SK-N-SH (cell line): Measurements from ENCODE around the gene OR5M8. TPM values are rescaled to one million over a fixed set of nuclear protein-coding genes. Genes with fewer than 3 reads are reported as not detected.

Experiments used
- CTCF ChIA-PET: fragments of 300-600, 350-600 bp; formaldehyde crosslinking; extraction: SDS; loops from one replicate; lab custom pipeline; 2021; lab: Yijun Ruan, JAX
- POLR2A ChIA-PET: fragments of 350-600 bp; sonication (Branson Sonifier 250); formaldehyde crosslinking; extraction: SDS; loops from one replicate; lab custom pipeline; 2020; ENCODE audit warnings: antibody characterized with exemption, inconsistent platforms; lab: Yijun Ruan, JAX
- DNase-seq: peaks from one replicate; pipeline ENCODE4 v3.0.0; 2012
- H2AFZ ChIP-seq: fragments of 200-600 bp; sonication (generic); 2 replicates; pipeline ENCODE4 v1.8.1; 2016; ENCODE audit warnings: antibody characterized with exemption, mild to moderate bottlenecking, low read depth
- H3F3A ChIP-seq: fragments of 200-600 bp; sonication (generic); replicated peaks from 2 replicates; pipeline ENCODE3; 2016; ENCODE audit warnings: antibody characterized with exemption, mild to moderate bottlenecking; ENCODE audit not compliant: insufficient read depth
- H3K27ac ChIP-seq, 2 experiments: fragments of 200-500 bp in 1 of 2; fragments of 200-600 bp in 1 of 2; sonication (Bioruptor generic) in 1 of 2; sonication (generic), shearing (Covaris generic) in 1 of 2; 2 replicates each; pipeline versions ENCODE4 v1.5.1 to v1.6.1; 2014 to 2016; ENCODE audit warnings: low read depth in 2 of 2, inconsistent platforms in 1 of 2, low read length in 1 of 2, mild to moderate bottlenecking in 1 of 2, mixed read lengths in 1 of 2
- H3K27me3 ChIP-seq: fragments of 200-600 bp; sonication (generic), shearing (Covaris generic); 2 replicates; pipeline ENCODE4 v1.6.1; 2016; ENCODE audit warnings: mixed run types; ENCODE audit not compliant: insufficient read depth
- H3K36me3 ChIP-seq, 2 experiments: fragments of 200-500 bp in 1 of 2; fragments of 200-600 bp in 1 of 2; sonication (Bioruptor generic) in 1 of 2; sonication (generic) in 1 of 2; replicated peaks in 1 of 2; 2 replicates each; pipeline versions ENCODE3 to v1.5.1; 2014 to 2016; ENCODE audit warnings: low read length in 1 of 2, mild to moderate bottlenecking in 1 of 2; ENCODE audit not compliant: insufficient read depth in 2 of 2, control insufficient read depth in 1 of 2
- H3K4me1 ChIP-seq, 2 experiments: fragments of 200-500 bp in 1 of 2; fragments of 200-600 bp in 1 of 2; sonication (Bioruptor generic) in 1 of 2; sonication (generic), shearing (Covaris generic) in 1 of 2; 2 replicates each; pipeline versions ENCODE4 v1.5.1 to v1.6.1; 2014 to 2016; ENCODE audit warnings: low read depth in 1 of 2, low read length in 1 of 2, mixed run types in 1 of 2; ENCODE audit not compliant: insufficient read depth in 2 of 2, control insufficient read depth in 1 of 2
- H3K4me2 ChIP-seq: fragments of 200-600 bp; sonication (generic), shearing (Covaris generic); 2 replicates; pipeline ENCODE4 v1.6.1; 2017; ENCODE audit warnings: mixed run types
- H3K4me3 ChIP-seq, 2 experiments: fragments of 200-500 bp in 1 of 2; fragments of 200-600 bp in 1 of 2; sonication (Bioruptor generic) in 1 of 2; sonication (generic), shearing (Covaris generic) in 1 of 2; 2 replicates each; pipeline versions ENCODE4 v1.5.1 to v1.8.1; 2014 to 2016; ENCODE audit warnings: low read depth in 2 of 2, inconsistent platforms in 1 of 2, low read length in 1 of 2, mild to moderate bottlenecking in 1 of 2, mixed read lengths in 1 of 2, moderate library complexity in 1 of 2
- H3K79me2 ChIP-seq: fragments of 200-600 bp; sonication (generic); 2 replicates; pipeline ENCODE4 v1.8.1; 2017; ENCODE audit warnings: mild to moderate bottlenecking; ENCODE audit not compliant: insufficient read depth
- H3K9ac ChIP-seq: fragments of 200-600 bp; sonication (generic); 2 replicates; pipeline ENCODE4 v1.6.1; 2017; ENCODE audit warnings: mixed run types
- H3K9me2 ChIP-seq: fragments of 200-600 bp; sonication (generic); 2 replicates; pipeline ENCODE4 v1.6.1; 2017; ENCODE audit warnings: mixed run types
- H3K9me3 ChIP-seq: fragments of 200-600 bp; sonication (generic); 2 replicates; pipeline ENCODE4 v1.6.1; 2017; ENCODE audit warnings: mixed run types, mild to moderate bottlenecking, moderate library complexity
- H4K20me1 ChIP-seq: fragments of 200-600 bp; sonication (generic); 2 replicates; pipeline ENCODE4 v1.6.1; 2017; ENCODE audit warnings: mild to moderate bottlenecking, mixed run types; ENCODE audit not compliant: insufficient read depth
- ELF1 ChIP-seq: IDR thresholded peaks from 2 replicates; pipeline ENCODE4 v1.4.0; 2012
- EZH2phosphoT487 ChIP-seq: fragments of 200-600 bp; sonication (generic); IDR thresholded peaks from 2 replicates; pipeline ENCODE4 v1.6.1; 2017; ENCODE audit warnings: low read depth, mixed run types, mild to moderate bottlenecking, antibody characterized with exemption, moderate library complexity, borderline replicate concordance
- FOSL2 ChIP-seq: IDR thresholded peaks from 2 replicates; pipeline ENCODE4 v1.4.0; 2012; ENCODE audit warnings: low read depth, mild to moderate bottlenecking, moderate library complexity, borderline replicate concordance
- FOXJ3 ChIP-seq: sonication (generic); formaldehyde crosslinking; IDR thresholded peaks from 2 replicates; pipeline ENCODE4 v1.5.1; 2020; ENCODE audit warnings: mild to moderate bottlenecking, missing genetic modification reagents
- GABPA ChIP-seq: IDR thresholded peaks from 2 replicates; pipeline ENCODE4 v1.4.0; 2012; ENCODE audit warnings: low read depth, mild to moderate bottlenecking
- GATA2 ChIP-seq: sonication (generic); formaldehyde crosslinking; IDR thresholded peaks from 2 replicates; pipeline ENCODE4 v1.5.0; 2020; ENCODE audit warnings: mild to moderate bottlenecking, missing genetic modification reagents
- MAX ChIP-seq: IDR thresholded peaks from 2 replicates; pipeline ENCODE4 v1.4.0; 2012; ENCODE audit warnings: low read depth
- MXI1 ChIP-seq: IDR thresholded peaks from 2 replicates; pipeline ENCODE4 v1.6.1; 2012; ENCODE audit warnings: mild to moderate bottlenecking, low read depth, low read length, improper control_type of control experiment
- NFIC ChIP-seq: IDR thresholded peaks from 2 replicates; pipeline ENCODE4 v1.4.0; 2012; ENCODE audit warnings: borderline replicate concordance
- POLR2AphosphoS5 ChIP-seq: IDR thresholded peaks from 2 replicates; pipeline ENCODE4 v1.6.1; 2012; ENCODE audit warnings: low read depth, low read length
- RAD21 ChIP-seq: IDR thresholded peaks from 2 replicates; pipeline ENCODE4 v1.6.1; 2012; ENCODE audit warnings: mild to moderate bottlenecking, low read length
- RFX5 ChIP-seq: IDR thresholded peaks from 2 replicates; pipeline ENCODE4 v1.6.1; 2012; ENCODE audit warnings: mild to moderate bottlenecking, improper control_type of control experiment, low read length
- RXRA ChIP-seq: IDR thresholded peaks from 2 replicates; pipeline ENCODE4 v1.4.0; 2012; ENCODE audit warnings: low read depth, mild to moderate bottlenecking, borderline replicate concordance
- SMC3 ChIP-seq: IDR thresholded peaks from 2 replicates; pipeline ENCODE4 v1.6.1; 2012; ENCODE audit warnings: low read depth, low read length, improper control_type of control experiment
- TAF1 ChIP-seq: IDR thresholded peaks from 2 replicates; pipeline ENCODE4 v1.6.1; 2012; ENCODE audit warnings: low read depth, mild to moderate bottlenecking, low read length, moderate library complexity, borderline replicate concordance
- TCF12 ChIP-seq: IDR thresholded peaks from 2 replicates; pipeline ENCODE4 v1.4.0; 2012
- ZBTB33 ChIP-seq: IDR thresholded peaks from 2 replicates; pipeline ENCODE4 v1.4.0; 2012; ENCODE audit warnings: low read depth, borderline replicate concordance
- WGBS: methylation state at CpG from one replicate; pipeline ENCODE4 v1.1.6; 2017; ENCODE audit warnings: low lambda C conversion rate; 5-methylcytosine and 5-hydroxymethylcytosine counted together
- polyA plus RNA-seq, 3 experiments: library from polyadenylated mRNA; depleted of rRNA; stranded (reverse); fragments of >200 nt; gene quantifications; 2 replicates each; pipeline ENCODE4 v1.2.3, GENCODE V29; 2012
- TF ChIP-seq, protein P1 (sequence below): fragments of 200-600 bp; sonication (generic); IDR thresholded peaks from 2 replicates; pipeline ENCODE4 v1.6.1; 2017; ENCODE audit warnings: antibody characterized with exemption, mild to moderate bottlenecking, moderate library complexity

The OR5M8 gene
- polyA plus RNA-seq, 1 of the 3 experiments (the other 2 are of a cell fraction), result not detected

- Histone ChIP-seq H3F3A (no peaks in the 10 kb centered on the region), H3K79me2 (no peaks in the 10 kb centered on the region), H3K4me2 (no peak overlapping the region), H2AFZ (no peak overlapping the region), H3K9ac (no peak overlapping the region), H4K20me1 (no peaks in the 10 kb centered on the region), H3K4me1 (no peaks in the 10 kb centered on the region), H3K27ac (no peak overlapping the region), H3K36me3 (no peaks in the 10 kb centered on the region), H3K4me3 (no peak overlapping the region), H3K9me3 (no peaks in the 10 kb centered on the region), H3K9me2 (no peaks in the 10 kb centered on the region), H3K27me3 (no peaks in the 10 kb centered on the region)
- WGBS, result 3% methylated on average over 1 of the region's 1 CpG
- DNase-seq, result no peak
- ChIA-PET POLR2A (no interaction called here), CTCF (no interaction called here)
- no peak for TF ChIP-seq GATA2 (CRISPR knock-in tag)
- no peak for TF ChIP-seq MXI1
- TF ChIP-seq EZH2phosphoT487, result no peak
- no peak for TF ChIP-seq ELF1
- TF ChIP-seq POLR2AphosphoS5, result no peak
- TF ChIP-seq RXRA, result no peak
- TF ChIP-seq, protein P1, sequence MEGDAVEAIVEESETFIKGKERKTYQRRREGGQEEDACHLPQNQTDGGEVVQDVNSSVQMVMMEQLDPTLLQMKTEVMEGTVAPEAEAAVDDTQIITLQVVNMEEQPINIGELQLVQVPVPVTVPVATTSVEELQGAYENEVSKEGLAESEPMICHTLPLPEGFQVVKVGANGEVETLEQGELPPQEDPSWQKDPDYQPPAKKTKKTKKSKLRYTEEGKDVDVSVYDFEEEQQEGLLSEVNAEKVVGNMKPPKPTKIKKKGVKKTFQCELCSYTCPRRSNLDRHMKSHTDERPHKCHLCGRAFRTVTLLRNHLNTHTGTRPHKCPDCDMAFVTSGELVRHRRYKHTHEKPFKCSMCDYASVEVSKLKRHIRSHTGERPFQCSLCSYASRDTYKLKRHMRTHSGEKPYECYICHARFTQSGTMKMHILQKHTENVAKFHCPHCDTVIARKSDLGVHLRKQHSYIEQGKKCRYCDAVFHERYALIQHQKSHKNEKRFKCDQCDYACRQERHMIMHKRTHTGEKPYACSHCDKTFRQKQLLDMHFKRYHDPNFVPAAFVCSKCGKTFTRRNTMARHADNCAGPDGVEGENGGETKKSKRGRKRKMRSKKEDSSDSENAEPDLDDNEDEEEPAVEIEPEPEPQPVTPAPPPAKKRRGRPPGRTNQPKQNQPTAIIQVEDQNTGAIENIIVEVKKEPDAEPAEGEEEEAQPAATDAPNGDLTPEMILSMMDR, result no peak
- TF ChIP-seq TAF1, result no peak
- TF ChIP-seq RAD21, result no peak
- TF ChIP-seq MAX, result no peak
- TF ChIP-seq NFIC, result no peak
- TF ChIP-seq FOXJ3, result no peak
- no peak for TF ChIP-seq RFX5
- TF ChIP-seq FOSL2, result no peak
- TF ChIP-seq TCF12, result no peak
- no peak for TF ChIP-seq GABPA
- no peak for TF ChIP-seq SMC3
- TF ChIP-seq ZBTB33, result no peak
Measured at GRCh38 chr11:56457076-56457475, 34.1 kb downstream of the OR5M8 start.
